Natural killer cell (primary cell): ENCODE measurements around the gene BATF2. TPM values are rescaled to one million over a fixed set of nuclear protein-coding genes. Genes with fewer than 3 reads are reported as not detected.
A peak's percentile ranks its signal among the peaks of the same experiment; 100 is the strongest.

Experiments
- ATAC-seq, 3 donors: fragments of 150-1000 bp in 2 of 3; fragments of 200-7000 bp in 1 of 3; cut with Tn5 transposase; 1 replicate in 1 of 3; 2 replicates in 2 of 3; pipeline ENCODE4 v1.10.0; 2021; ENCODE audit warnings: mild to moderate bottlenecking in 2 of 3, moderate library complexity in 2 of 3
- DNase-seq, 2 donors: peaks; one replicate each; pipeline versions ENCODE4 v3.0.0 to v3.0.0-alpha.2; 2013 to 2021; ENCODE audit warnings: mixed read lengths in 1 of 2
- H3K27ac ChIP-seq: one replicate; pipeline ENCODE4 v1.5.1; 2013; ENCODE audit warnings: mild to moderate bottlenecking, low read length
- H3K27me3 ChIP-seq: one replicate; pipeline ENCODE4 v1.6.1; 2013; ENCODE audit warnings: low read length; ENCODE audit not compliant: control insufficient read depth, insufficient read depth
- H3K36me3 ChIP-seq: one replicate; pipeline ENCODE4 v1.6.1; 2013; ENCODE audit warnings: low read length; ENCODE audit not compliant: control insufficient read depth, insufficient read depth
- H3K4me1 ChIP-seq: one replicate; pipeline ENCODE4 v1.6.1; 2013; ENCODE audit warnings: low read length; ENCODE audit not compliant: control insufficient read depth, insufficient read depth
- H3K4me3 ChIP-seq: one replicate; pipeline ENCODE4 v1.5.1; 2013; ENCODE audit warnings: low read length
- H3K9me3 ChIP-seq: one replicate; pipeline ENCODE4 v1.6.1; 2013; ENCODE audit warnings: low read length; ENCODE audit not compliant: control insufficient read depth, insufficient read depth
- H3K27ac Mint-ChIP-seq, 2 donors: one replicate each; pipeline ENCODE4 v1.8.0; 2022; ENCODE audit warnings: mild to moderate bottlenecking in 2 of 2, mixed read lengths in 2 of 2, moderate library complexity in 1 of 2
- H3K27me3 Mint-ChIP-seq, 2 donors: one replicate each; pipeline ENCODE4 v1.8.0; 2022; ENCODE audit warnings: low read depth in 2 of 2, mixed read lengths in 2 of 2
- H3K36me3 Mint-ChIP-seq: one replicate; pipeline ENCODE4 v1.8.0; 2022; ENCODE audit warnings: mixed read lengths
- H3K4me1 Mint-ChIP-seq, 2 donors: one replicate each; pipeline ENCODE4 v1.8.0; 2022; ENCODE audit warnings: mixed read lengths in 2 of 2
- H3K4me3 Mint-ChIP-seq: one replicate; pipeline ENCODE4 v1.8.0; 2022; ENCODE audit warnings: mild to moderate bottlenecking, moderate library complexity, mixed read lengths
- H3K9me3 Mint-ChIP-seq, 2 donors: one replicate each; pipeline ENCODE4 v1.8.0; 2022; ENCODE audit warnings: mixed read lengths in 2 of 2
- CTCF ChIP-seq: fragments of 200-600 bp; IDR thresholded peaks from one replicate; pipeline ENCODE4 v1.8.0; 2022; ENCODE audit warnings: antibody characterized with exemption
- WGBS: methylation state at CpG from one replicate; pipeline ENCODE4 v1.1.7; 2013; ENCODE audit warnings: missing lambda C conversion rate; ENCODE audit not compliant: insufficient coverage; 5-methylcytosine and 5-hydroxymethylcytosine counted together
- intact Hi-C: fragments of 100-400 bp; cut with micrococcal nuclease; formaldehyde crosslinking; loops from one replicate; pipeline ENCODE4 v1.14.2; 2022
- total RNA-seq, 4 donors: library from RNA; stranded (reverse); fragments of 120-200 nt in 1 of 4; gene quantifications; one replicate each; pipeline versions ENCODE4 v1.2.3 to v1.2.4, GENCODE V29; 2013 to 2022

Gene BATF2
- total RNA-seq, 3 donors from 2014 or later (not counting 1 experiment from before 2014, with no cell fraction given), result 0.30 TPM; not detected in 2

- intact Hi-C loops, result no loop called here
- WGBS, result 97% methylated on average over 11 of the region's 11 CpGs
- H3K36me3 ChIP-seq, result peaks cover 16% of the 10 kb centered on the region
These were observed 24.7 kb upstream of the BATF2 start for GRCh38 chr11:65021509-65021908.

DNA sequence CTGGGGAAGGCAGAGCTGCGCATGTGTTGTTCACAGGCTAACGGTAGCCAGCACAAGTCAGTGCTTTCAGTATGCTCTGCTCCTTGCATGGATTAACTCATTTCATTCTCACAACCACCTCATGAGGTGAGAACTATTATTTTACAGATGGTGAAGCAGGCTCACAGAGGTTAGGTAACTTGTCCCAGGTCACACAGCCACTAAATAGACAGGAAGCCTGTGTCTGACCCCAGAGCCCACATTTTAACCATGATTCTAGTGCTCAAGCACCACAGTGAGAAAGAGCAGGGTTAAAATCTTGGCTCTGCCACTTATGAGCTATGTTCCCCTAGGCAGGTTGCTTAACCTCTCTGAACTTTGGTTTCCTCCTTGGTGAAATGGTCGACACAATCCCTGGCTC lies 24.2 kb upstream of the BATF2 start:
- peaks cover 5% of the 10 kb centered on the region for H3K4me1 ChIP-seq
- H3K27me3 ChIP-seq, result no peaks in the 10 kb centered on the region
- no peak for DNase-seq
- H3K4me3 ChIP-seq, result no peak overlapping the region
- Mint-ChIP-seq H3K4me3 (no peak overlapping the region), H3K36me3 (no peaks in the 10 kb centered on the region), H3K27ac (no peak overlapping the region), H3K9me3 (no peaks in the 10 kb centered on the region), H3K4me1 (peaks cover 0 to 11% of the 10 kb centered on the region in 2 donors), H3K27me3 (no peaks in the 10 kb centered on the region)
- peaks cover 16% of the 10 kb centered on the region for H3K36me3 ChIP-seq
- intact Hi-C loops, result no loop called here
- WGBS, result 68% methylated on average over 3 of the region's 3 CpGs
- no peak overlapping the region for H3K27ac ChIP-seq
- TF ChIP-seq CTCF, result no peak
- peak in 2 of 3 donors; percentile 38 to 73 for ATAC-seq
- H3K9me3 ChIP-seq, result no peaks in the 10 kb centered on the region

More at GRCh38 chr11:65021509-65021908, 24.7 kb upstream of the BATF2 start:
- TF ChIP-seq CTCF, result no peak
- no peak overlapping the region for H3K4me3 Mint-ChIP-seq
- H3K27me3 ChIP-seq, result no peaks in the 10 kb centered on the region
- no peaks in the 10 kb centered on the region for H3K9me3 ChIP-seq
- peaks cover 0 to 13% of the 10 kb centered on the region in 2 donors for H3K4me1 Mint-ChIP-seq
- H3K27me3 Mint-ChIP-seq, result no peaks in the 10 kb centered on the region
- no peak overlapping the region for H3K27ac ChIP-seq
- no peak overlapping the region for H3K27ac Mint-ChIP-seq
- no peaks in the 10 kb centered on the region for H3K9me3 Mint-ChIP-seq
- ATAC-seq (no peak), DNase-seq (no peak)
- no peaks in the 10 kb centered on the region for H3K36me3 Mint-ChIP-seq
- H3K4me1 ChIP-seq, result peaks cover 5% of the 10 kb centered on the region
- no peak overlapping the region for H3K4me3 ChIP-seq

DNA sequence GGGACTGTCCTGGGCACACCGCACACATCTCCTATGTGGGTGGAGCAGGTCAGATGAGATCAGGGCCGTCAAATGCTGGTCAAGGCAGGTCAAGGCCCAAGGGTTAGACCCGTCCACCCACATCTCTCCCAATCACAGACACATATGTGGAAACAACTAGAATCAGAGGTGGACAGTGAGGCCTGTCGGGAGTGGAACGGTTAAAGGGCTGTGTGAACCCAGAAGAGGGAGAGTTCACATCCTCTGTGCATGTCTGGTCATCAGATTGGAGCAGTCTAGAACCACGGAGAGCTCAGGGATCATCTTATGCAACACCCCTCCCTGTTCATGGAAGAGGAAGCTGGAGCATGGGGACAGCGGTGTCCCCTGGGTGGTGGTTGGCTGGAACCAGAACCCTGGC lies 23.1 kb upstream of the BATF2 start:
- Mint-ChIP-seq H3K27me3 (no peaks in the 10 kb centered on the region), H3K27ac (no peak overlapping the region), H3K4me3 (no peak overlapping the region), H3K9me3 (no peaks in the 10 kb centered on the region), H3K4me1 (peaks cover 8 to 14% of the 10 kb centered on the region in 2 donors), H3K36me3 (no peaks in the 10 kb centered on the region)
- no peak overlapping the region for H3K27ac ChIP-seq
- no peaks in the 10 kb centered on the region for H3K27me3 ChIP-seq
- TF ChIP-seq CTCF, result no peak
- H3K4me1 ChIP-seq, result peaks cover 16% of the 10 kb centered on the region
- no peak overlapping the region for H3K4me3 ChIP-seq
- H3K9me3 ChIP-seq, result no peaks in the 10 kb centered on the region
- peaks cover 16% of the 10 kb centered on the region for H3K36me3 ChIP-seq
- no peak for ATAC-seq
- DNase-seq, result no peak
- 98% methylated on average over 7 of the region's 7 CpGs for WGBS
- intact Hi-C loops, result no loop called here

GRCh38 chr11:65017937-65018336 lies 21.2 kb upstream of the BATF2 start:
- Histone ChIP-seq H3K27ac (no peak overlapping the region), H3K9me3 (no peaks in the 10 kb centered on the region), H3K27me3 (no peaks in the 10 kb centered on the region), H3K4me3 (no peak overlapping the region), H3K36me3 (peaks cover 16% of the 10 kb centered on the region), H3K4me1 (peaks cover 28% of the 10 kb centered on the region)
- peaks cover 19 to 27% of the 10 kb centered on the region in 2 donors for H3K4me1 Mint-ChIP-seq
- H3K27ac Mint-ChIP-seq, result no peak overlapping the region
- over 99% methylated on average over 6 of the region's 6 CpGs for WGBS
- H3K4me3 Mint-ChIP-seq, result no peak overlapping the region
- DNase-seq, result no peak
- no peaks in the 10 kb centered on the region for H3K27me3 Mint-ChIP-seq
- no peak for ATAC-seq
- no peaks in the 10 kb centered on the region for H3K36me3 Mint-ChIP-seq
- no peaks in the 10 kb centered on the region for H3K9me3 Mint-ChIP-seq
- intact Hi-C loops, result no loop called here
- no peak for TF ChIP-seq CTCF
